ENCODE results near the gene PPP1R3D.
"Not testable (repeated sequence)": the region's sequence is repeated elsewhere in the genome, so short reads cannot be mapped to it uniquely, and the experiment has no call there.

PPP1R3D gene, protein sequence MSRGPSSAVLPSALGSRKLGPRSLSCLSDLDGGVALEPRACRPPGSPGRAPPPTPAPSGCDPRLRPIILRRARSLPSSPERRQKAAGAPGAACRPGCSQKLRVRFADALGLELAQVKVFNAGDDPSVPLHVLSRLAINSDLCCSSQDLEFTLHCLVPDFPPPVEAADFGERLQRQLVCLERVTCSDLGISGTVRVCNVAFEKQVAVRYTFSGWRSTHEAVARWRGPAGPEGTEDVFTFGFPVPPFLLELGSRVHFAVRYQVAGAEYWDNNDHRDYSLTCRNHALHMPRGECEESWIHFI

DNA sequence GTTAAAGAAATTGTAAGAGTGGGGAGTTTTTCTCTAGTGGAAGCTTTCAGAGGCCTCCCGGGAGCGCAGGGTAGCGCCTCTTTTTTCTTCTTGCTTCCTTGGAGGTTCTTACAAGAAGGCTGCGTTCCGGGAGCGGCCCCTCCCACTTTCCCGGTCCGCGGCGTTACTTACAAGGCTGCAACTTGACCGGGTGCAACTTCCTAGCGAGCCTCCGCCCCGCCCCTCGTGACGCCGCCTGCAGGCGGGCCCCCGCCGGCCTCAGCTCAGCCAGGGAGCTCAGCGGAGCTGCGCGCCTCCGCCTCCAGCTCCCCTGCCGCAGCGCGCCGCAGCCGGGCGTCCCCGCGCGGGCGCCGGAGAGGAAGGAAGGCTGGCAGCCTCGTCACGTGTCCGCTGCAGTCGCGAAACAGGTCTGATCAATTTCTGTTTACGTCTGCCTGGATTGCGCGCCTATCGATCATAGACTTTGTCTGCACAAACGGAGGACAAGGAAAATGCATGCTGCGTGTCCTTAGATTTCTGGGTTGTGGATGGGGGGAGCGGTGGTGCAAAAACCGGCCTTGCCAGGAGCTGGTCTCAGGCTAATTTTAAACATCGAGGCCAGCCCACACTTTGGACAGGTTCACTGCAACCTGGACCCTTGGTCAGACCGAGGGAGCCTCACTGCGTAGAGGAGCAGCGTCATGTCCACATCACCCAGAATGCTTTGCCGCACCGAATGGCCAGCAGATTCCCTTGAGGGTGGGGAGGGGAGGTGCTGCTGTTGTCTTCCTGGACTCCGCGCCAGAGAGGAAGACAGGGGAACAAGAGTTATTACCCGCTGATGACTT lies at the start of gene PPP1R3D, which contains the start of gene FAM217B:
Gene PPP1R3D (minus strand): TSS at position 177 of the 827 bp plus-strand sequence. CDS start 374 bp downstream, outside the sequence.
Gene FAM217B (plus strand): TSS at position 261 of the 827 bp plus-strand sequence. CDS start 3,555 bp downstream, outside the sequence.
- peak; percentile 96 for DNase-seq

DNA sequence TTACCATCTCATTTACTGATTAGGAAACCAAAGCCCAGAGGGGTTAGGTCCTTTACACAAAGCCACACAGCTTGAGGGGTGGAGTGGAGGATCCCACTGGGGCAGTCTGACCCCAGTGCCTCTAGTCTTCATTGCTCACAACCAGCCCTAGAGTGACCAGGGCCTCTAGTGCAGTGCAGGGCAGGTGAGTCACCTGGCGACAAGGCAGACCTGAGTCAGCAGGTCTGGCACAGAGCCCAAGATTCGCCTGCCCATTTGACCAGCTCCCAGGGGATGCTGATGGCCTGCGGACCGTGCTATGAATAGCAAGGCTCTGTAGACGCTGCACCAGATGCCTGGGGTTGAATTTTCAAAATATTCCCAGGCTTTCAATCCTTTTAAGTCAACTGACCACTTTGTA lies 48.0 kb upstream of the PPP1R3D start:
- no peak for DNase-seq

- DNase-seq: no peak
Measured at GRCh38 chr20:59987135-59987534, 47.0 kb upstream of the PPP1R3D start.

- peak; percentile 39 for DNase-seq
Measured at GRCh38 chr20:59985864-59986263, 45.8 kb upstream of the PPP1R3D start.

DNA sequence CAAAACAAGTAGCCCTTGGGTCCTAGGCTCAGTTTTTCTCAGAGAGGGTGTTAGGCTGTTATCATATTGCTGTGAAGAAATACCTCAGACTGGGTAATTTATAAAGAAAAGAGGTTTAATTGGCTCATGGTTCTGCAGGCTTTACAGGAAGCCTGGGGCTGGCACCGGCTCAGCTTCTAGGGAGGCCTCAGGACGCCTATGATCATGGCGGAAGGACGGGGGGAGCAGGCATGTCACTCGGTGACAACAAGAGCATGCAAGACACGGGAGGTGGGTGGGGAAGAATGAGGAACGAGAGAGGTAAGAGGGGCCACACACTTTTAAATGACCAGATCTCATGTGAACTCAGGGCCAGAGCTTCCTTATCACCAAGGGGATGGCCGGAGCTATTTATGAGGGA lies 45.1 kb upstream of the PPP1R3D start:
- DNase-seq: no peak

GRCh38 chr20:59984541-59984940 lies 44.4 kb upstream of the PPP1R3D start:
- DNase-seq: no peak

DNA sequence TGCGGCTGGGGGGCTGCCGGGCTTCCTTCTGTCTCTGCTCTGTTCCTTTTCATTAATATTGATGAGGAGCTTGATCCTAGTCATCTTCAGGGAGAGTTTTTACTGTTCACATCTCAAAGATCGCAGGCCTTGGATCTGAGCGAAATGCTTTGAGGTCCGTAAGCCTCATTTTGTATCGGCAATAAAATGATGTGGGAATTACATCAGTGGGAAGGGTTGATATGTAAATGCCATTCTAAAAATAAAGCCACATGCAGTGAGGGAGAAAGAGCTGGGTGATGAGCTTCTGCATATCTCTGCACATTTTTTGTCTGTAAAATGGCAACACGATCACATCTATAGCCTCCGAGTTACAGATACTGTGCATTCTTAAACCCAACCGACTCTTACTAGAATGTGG lies 43.0 kb upstream of the PPP1R3D start:
- DNase-seq: no peak

DNA sequence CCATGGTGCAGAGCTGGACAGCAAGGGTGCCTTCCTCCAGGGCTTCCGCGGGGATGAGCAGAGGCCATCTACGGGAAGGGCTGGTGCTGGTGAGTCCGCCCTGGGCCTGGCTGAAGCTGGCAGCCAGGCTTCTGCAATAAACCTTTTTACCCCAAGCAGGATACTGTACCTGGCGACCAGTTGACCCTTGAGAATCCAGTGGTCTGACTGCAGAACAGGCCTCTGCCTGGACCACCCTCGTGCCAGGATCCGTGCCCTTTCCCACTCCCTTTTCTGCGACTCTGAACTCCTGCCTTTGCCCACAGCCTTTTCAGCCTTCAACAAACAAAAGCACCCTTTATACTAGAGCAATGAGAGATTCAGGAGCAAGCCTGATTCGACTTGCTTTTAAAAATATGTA lies 37.0 kb upstream of the PPP1R3D start:
- no peak for DNase-seq

DNA sequence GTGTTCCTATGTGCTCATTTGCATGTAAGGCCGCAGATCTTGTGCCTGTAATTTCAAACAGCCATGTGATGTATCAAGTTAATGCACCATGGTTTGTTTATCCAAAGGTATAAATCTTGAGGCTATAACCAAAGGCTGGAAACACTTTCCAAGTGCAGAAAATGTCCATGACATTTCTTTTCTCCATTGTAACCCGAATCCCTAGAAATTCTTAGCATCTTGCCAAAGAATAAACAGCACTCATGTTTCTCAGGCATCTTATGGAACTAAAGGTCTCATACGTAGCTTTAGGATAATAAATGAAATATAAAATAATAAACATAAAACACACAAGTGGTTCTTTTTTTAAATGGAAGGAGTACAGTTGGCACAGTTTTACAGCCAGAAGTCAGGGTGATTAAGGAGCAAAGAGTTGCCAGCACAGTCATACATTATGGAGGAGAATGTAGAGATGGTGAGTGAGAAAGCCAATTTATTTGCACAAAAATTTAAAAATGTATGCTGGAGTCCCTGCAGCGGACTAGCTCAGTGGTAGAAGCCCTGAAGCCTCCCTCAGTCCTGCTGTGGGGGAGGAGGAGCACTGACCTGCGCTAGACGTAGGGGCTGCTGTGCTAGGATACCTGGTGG lies 36.2 kb upstream of the PPP1R3D start:
- DNase-seq: no peak

- DNase-seq: no peak
Measured at GRCh38 chr20:59972037-59972801, 32.1 kb upstream of the PPP1R3D start.

DNA sequence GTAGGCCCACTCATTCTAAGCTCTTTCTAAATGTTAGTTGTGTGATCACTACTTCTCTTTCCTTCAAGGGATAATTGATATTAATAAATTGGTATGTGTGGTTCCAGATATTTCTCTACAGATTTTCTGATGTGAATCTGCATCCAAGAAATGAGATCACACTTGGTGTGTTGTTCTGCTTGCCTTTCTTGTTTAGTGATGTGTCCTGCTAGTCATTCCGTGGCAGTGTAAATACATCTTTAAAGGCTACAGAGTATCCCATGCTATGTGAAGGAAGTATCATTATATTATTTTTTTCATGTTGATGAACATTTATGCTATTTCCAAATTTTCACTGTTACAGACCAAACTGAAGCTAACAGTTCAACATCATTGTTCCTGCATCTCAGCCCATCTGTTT lies 31.3 kb upstream of the PPP1R3D start:
- no peak for DNase-seq

DNA sequence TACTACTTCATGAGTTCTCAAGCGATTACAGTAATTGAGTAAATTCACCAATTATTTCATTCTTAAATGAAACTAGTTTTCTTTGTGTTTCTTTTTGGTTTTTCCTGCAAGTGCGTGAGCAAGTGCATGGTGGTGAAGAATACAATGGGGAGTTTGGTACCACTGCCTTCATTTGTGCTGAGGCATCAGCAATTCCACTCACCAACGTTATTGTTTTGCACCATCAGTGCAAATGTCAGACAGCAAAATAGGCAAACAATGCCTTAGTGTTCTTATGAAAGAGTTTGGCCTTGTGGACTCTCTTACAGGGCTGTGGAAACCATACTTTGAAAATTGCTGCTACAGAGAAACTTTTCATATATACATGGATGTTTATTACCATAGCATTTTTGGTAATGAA lies 26.3 kb upstream of the PPP1R3D start:
- no peak for DNase-seq

- no peak for DNase-seq
Measured at GRCh38 chr20:59962155-59962554, 22.1 kb upstream of the PPP1R3D start.

DNA sequence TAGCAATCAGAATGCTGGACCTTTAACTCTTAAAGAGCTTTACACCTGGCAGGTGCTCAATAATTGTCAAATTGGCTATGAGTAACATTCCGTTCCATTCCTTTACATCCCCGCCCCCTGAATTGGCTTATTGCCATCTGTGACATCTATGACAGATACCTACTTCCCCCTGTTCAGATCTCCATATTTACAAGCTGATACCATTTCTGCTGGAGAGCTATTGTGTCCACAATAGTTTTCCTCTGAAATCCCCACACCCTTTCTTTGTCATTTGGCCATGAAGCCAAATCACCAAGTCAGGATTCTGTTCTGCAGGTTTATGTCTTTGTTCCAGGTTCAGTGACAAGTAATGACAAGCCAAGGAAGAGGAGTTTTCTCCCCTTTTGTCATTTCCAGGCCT lies 21.3 kb upstream of the PPP1R3D start:
- no peak for DNase-seq

DNA sequence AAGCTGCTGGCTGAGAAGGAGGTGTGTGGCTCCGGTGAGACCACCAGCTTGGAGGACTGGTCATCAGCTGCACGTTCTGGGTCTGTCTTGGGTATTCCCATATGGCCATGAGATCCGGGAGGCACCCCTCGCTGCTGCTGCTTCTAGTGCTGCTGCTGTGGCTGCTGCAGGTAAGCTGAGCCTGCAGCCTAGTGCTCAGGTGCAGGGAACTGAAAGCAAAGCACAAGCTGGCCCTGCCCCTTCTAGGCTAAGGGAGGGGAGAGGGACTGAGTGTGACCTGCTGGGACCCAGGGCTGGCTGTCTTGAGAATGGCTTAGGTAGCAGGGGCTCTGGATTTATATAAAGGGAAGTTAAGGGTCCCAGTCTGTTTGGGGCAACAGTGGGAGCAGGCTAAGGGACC lies 18.5 kb upstream of the PPP1R3D start:
- DNase-seq: no peak

DNA sequence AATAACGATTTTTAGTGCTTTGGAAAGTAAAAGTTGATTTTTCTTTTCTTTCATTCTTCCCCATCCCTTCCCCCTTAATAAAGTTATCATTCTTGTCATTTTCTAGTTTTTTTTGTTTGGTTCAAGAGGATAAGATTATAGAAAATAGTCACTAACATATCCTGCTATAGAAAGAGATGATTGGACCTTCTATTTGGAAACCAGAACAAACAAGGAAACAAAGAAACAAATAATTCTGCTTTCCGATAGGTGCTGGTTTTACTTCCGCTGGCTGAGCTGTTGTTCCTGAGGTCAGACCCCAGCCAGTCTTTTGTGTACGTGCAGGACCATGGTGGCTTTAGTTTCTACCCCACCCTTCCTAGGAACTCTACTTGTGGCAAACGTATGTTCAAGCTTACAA lies 18.0 kb upstream of the PPP1R3D start, which contains the start of gene CDH26:
Gene CDH26 (plus strand): TSS at position 301 of the 400 bp plus-strand sequence. CDS start 304 bp downstream, outside the sequence.
- DNase-seq: no peak

GRCh38 chr20:59957568-59957967 lies 17.5 kb upstream of the PPP1R3D start:
- not testable (repeated sequence) for DNase-seq

DNA sequence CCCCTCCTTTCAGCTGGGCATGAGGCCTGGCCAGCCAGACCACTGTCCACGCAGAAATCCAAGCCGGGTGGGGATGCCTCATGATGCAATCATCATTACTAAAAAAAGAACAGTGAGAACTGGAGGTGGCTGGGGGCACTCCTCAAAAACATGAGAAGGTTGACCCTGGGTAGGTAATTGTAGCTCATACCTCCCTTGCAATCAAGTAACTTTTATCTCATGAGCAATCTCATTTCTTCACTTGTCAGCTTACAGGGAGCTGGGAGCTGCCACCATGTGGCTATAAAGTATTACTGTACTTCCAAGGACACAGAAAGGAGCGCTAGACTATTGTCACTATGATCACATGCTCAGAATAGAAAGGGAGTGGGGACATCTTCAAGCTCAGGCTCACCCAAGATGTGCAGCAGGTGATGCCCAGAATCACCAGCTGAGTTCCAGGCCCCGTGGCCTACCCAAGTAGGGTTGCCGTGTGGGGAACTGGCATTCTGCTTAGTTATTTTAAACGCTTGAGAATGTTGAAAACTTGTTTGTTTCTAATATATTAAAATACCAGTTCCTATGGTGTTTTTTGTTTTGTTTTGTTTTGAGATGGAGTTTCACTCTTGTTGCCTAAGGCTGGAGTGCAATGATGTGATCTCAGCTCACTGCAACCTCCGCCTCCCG lies 15.2 kb upstream of the PPP1R3D start:
- peak; percentile 20 for DNase-seq

DNA sequence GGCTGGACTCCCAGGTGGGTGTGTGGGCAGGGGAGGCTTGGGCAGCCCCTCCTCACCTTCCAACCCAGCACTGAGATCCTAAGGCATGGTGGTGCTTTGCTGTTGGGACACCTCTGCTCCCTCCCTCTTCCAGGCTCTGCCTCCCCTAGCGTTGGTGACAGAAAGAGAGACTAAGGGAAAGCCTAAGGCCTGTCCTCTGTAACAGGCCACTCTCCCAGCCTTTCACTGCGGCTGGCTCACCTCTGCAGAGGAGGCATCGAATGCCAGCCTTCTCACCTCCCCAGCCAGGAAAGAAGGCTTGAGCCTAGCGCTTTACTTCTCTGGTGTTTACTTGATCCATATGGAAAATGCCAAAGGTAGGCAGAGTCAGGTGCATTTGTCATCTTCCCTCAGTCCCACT lies 14.6 kb upstream of the PPP1R3D start:
- no peak for DNase-seq

GRCh38 chr20:59949911-59950310 lies 9.8 kb upstream of the PPP1R3D start:
- no peak for DNase-seq

- peak; percentile 63 for DNase-seq
Measured at GRCh38 chr20:59948828-59949720, 9.0 kb upstream of the PPP1R3D start.
